Suprapubic skin (tissue), 4 donors: ENCODE data around the gene OR52J3. TPM values are rescaled to one million over a fixed set of nuclear protein-coding genes. Genes with fewer than 3 reads are reported as not detected.

Experiments
- DNase-seq, 2 donors: peaks; one replicate each; pipeline ENCODE4 v3.0.0-alpha.2; 2019; ENCODE audit warnings: low spot score in 2 of 2
- H3K27ac ChIP-seq: fragments of 200-600 bp; sonication (generic); one replicate; pipeline ENCODE4 v1.5.1; 2019
- H3K27me3 ChIP-seq: fragments of 200-600 bp; sonication (generic); one replicate; pipeline ENCODE4 v1.5.1; 2019
- H3K36me3 ChIP-seq: fragments of 200-600 bp; sonication (generic); one replicate; pipeline ENCODE4 v1.5.1; 2019
- H3K4me1 ChIP-seq: fragments of 200-600 bp; sonication (generic); one replicate; pipeline ENCODE4 v1.5.1; 2019
- H3K4me3 ChIP-seq: fragments of 200-600 bp; sonication (generic); one replicate; pipeline ENCODE4 v1.5.1; 2019; ENCODE audit warnings: mild to moderate bottlenecking
- H3K9me3 ChIP-seq: fragments of 200-600 bp; sonication (generic); one replicate; pipeline ENCODE4 v1.5.1; 2019
- CTCF ChIP-seq, 2 donors: fragments of 200-600 bp in 1 of 2; fragments of 450-650 bp in 1 of 2; sonication (generic) in 1 of 2; IDR thresholded peaks; one replicate each; pipeline ENCODE4 v1.5.1; 2016 to 2019; ENCODE audit warnings: antibody characterized with exemption in 2 of 2, mild to moderate bottlenecking in 1 of 2, moderate library complexity in 1 of 2
- EP300 ChIP-seq: sonication (generic); formaldehyde crosslinking; IDR thresholded peaks from one replicate; pipeline ENCODE4 v1.6.1; 2017; ENCODE audit warnings: antibody characterized with exemption
- POLR2A ChIP-seq, 2 donors: fragments of 450-650 bp; IDR thresholded peaks; one replicate each; pipeline ENCODE4 v1.6.1; 2017; ENCODE audit warnings: antibody characterized with exemption in 2 of 2, mild to moderate bottlenecking in 2 of 2, moderate library complexity in 2 of 2
- POLR2AphosphoS5 ChIP-seq, 3 donors: sonication (generic); formaldehyde crosslinking; IDR thresholded peaks; one replicate each; pipeline ENCODE4 v1.6.1; 2017; ENCODE audit warnings: antibody characterized with exemption in 3 of 3
- WGBS: methylation state at CpG from one replicate; pipeline ENCODE4 v1.1.5; 2018; 5-methylcytosine and 5-hydroxymethylcytosine counted together
- total RNA-seq, 4 donors: library from RNA; depleted of rRNA; stranded (reverse); fragments of >200 nt; gene quantifications; one replicate each; pipeline ENCODE4 v1.1.0, GENCODE V29; 2016

Gene OR52J3
- total RNA-seq, 4 donors from 2014 or later, result not detected

GRCh38 chr11:5021996-5022395, 24.3 kb upstream of the OR52J3 start:
- H3K9me3 ChIP-seq, result peaks cover 23% of the 10 kb centered on the region
- WGBS, result 100% methylated on average over 1 of the region's 2 CpGs

GRCh38 chr11:5036669-5037068, 9.7 kb upstream of the OR52J3 start:
- Histone ChIP-seq H3K27ac (no peak overlapping the region), H3K9me3 (no peaks in the 10 kb centered on the region), H3K4me3 (no peak overlapping the region), H3K27me3 (no peaks in the 10 kb centered on the region), H3K4me1 (no peaks in the 10 kb centered on the region), H3K36me3 (no peaks in the 10 kb centered on the region)
- DNase-seq, result no peak
- no peak for TF ChIP-seq POLR2A (IDR thresholded peaks at IDR 0.05)
- TF ChIP-seq CTCF (IDR thresholded peaks at IDR 0.05), result no peak
- no peak for TF ChIP-seq EP300
- TF ChIP-seq POLR2AphosphoS5 (IDR thresholded peaks at IDR 0.05), result no peak
- WGBS, result 65% methylated on average over 2 of the region's 2 CpGs

More at GRCh38 chr11:5021996-5022395, 24.3 kb upstream of the OR52J3 start:
- no peak for DNase-seq
- Histone ChIP-seq H3K27me3 (no peaks in the 10 kb centered on the region), H3K36me3 (no peaks in the 10 kb centered on the region), H3K4me1 (no peaks in the 10 kb centered on the region), H3K27ac (no peak overlapping the region), H3K4me3 (no peak overlapping the region)
- TF ChIP-seq POLR2A (IDR thresholded peaks at IDR 0.05) (no peak), EP300 (no peak), CTCF (IDR thresholded peaks at IDR 0.05) (no peak), POLR2AphosphoS5 (IDR thresholded peaks at IDR 0.05) (no peak)

- no peak overlapping the region for H3K4me3 ChIP-seq
- no peaks in the 10 kb centered on the region for H3K9me3 ChIP-seq
- TF ChIP-seq CTCF (IDR thresholded peaks at IDR 0.05) (no peak), POLR2A (IDR thresholded peaks at IDR 0.05) (no peak), EP300 (no peak), POLR2AphosphoS5 (IDR thresholded peaks at IDR 0.05) (no peak)
- no peak for DNase-seq
- no peaks in the 10 kb centered on the region for H3K4me1 ChIP-seq
- no peaks in the 10 kb centered on the region for H3K36me3 ChIP-seq
- WGBS, result 69% methylated on average over 2 of the region's 2 CpGs
- H3K27ac ChIP-seq, result no peak overlapping the region
- H3K27me3 ChIP-seq, result no peaks in the 10 kb centered on the region
Measured at GRCh38 chr11:5037926-5038325, 8.4 kb upstream of the OR52J3 start.

- WGBS, result 74% methylated on average over 1 of the region's 1 CpG
- Histone ChIP-seq H3K27me3 (no peaks in the 10 kb centered on the region), H3K9me3 (no peaks in the 10 kb centered on the region), H3K36me3 (no peaks in the 10 kb centered on the region), H3K27ac (no peak overlapping the region), H3K4me3 (no peak overlapping the region), H3K4me1 (no peaks in the 10 kb centered on the region)
- TF ChIP-seq CTCF (IDR thresholded peaks at IDR 0.05) (no peak), POLR2AphosphoS5 (IDR thresholded peaks at IDR 0.05) (no peak), EP300 (no peak), POLR2A (IDR thresholded peaks at IDR 0.05) (no peak)
- no peak for DNase-seq
Measured at GRCh38 chr11:5038341-5038740, 8.0 kb upstream of the OR52J3 start.

- 74% methylated on average over 4 of the region's 4 CpGs for WGBS
- no peak for DNase-seq
Measured at GRCh38 chr11:5040876-5041275, 5.5 kb upstream of the OR52J3 start.

GRCh38 chr11:5042091-5042490, 4.2 kb upstream of the OR52J3 start:
- H3K27ac ChIP-seq, result no peak overlapping the region
- H3K4me1 ChIP-seq, result no peaks in the 10 kb centered on the region
- 89% methylated on average over 3 of the region's 3 CpGs for WGBS
- no peak overlapping the region for H3K4me3 ChIP-seq
- no peaks in the 10 kb centered on the region for H3K36me3 ChIP-seq
- no peak for TF ChIP-seq EP300
- no peak for TF ChIP-seq POLR2AphosphoS5 (IDR thresholded peaks at IDR 0.05)
- no peak for TF ChIP-seq POLR2A (IDR thresholded peaks at IDR 0.05)
- no peak for TF ChIP-seq CTCF (IDR thresholded peaks at IDR 0.05)
- no peaks in the 10 kb centered on the region for H3K9me3 ChIP-seq
- H3K27me3 ChIP-seq, result no peaks in the 10 kb centered on the region
- DNase-seq, result no peak

More at GRCh38 chr11:5040876-5041275, 5.5 kb upstream of the OR52J3 start:
- no peak overlapping the region for H3K4me3 ChIP-seq
- no peaks in the 10 kb centered on the region for H3K27me3 ChIP-seq
- TF ChIP-seq EP300, result no peak
- H3K27ac ChIP-seq, result no peak overlapping the region
- H3K4me1 ChIP-seq, result no peaks in the 10 kb centered on the region
- H3K9me3 ChIP-seq, result no peaks in the 10 kb centered on the region
- H3K36me3 ChIP-seq, result no peaks in the 10 kb centered on the region
